H1 (cell line): Measurements from ENCODE around the gene ARHGAP10. TPM values are rescaled to one million over a fixed set of nuclear protein-coding genes. Genes with fewer than 3 reads are reported as not detected.

Experiments
- CTCF ChIA-PET: fragments of 300-600 bp; sonication (Branson Sonifier 250); formaldehyde crosslinking; loops from one replicate; lab custom pipeline; 2021; ENCODE audit not compliant: partially characterized antibody; lab: Charles Lee
- POLR2A ChIA-PET: fragments of 300-600 bp; sonication (Branson Sonifier 250); formaldehyde crosslinking; loops from one replicate; lab custom pipeline; 2021; ENCODE audit warnings: inconsistent platforms; ENCODE audit not compliant: partially characterized antibody; lab: Charles Lee
- DNase-seq, 2 experiments: peaks; one replicate each; pipeline versions ENCODE4 v3.0.0 to v3.0.0-alpha.2; 2010 to 2022; ENCODE audit warnings: low spot score in 2 of 2, low read depth in 1 of 2, mixed read lengths in 1 of 2
- FAIRE-seq: peaks from 2 replicates; lab custom pipeline; 2011; peaks lifted over from hg19 to GRCh38; lab: Jason Lieb, UNC
- H2AFZ ChIP-seq: 2 replicates; pipeline ENCODE4 v1.8.1; 2012; ENCODE audit warnings: low read length, inconsistent platforms
- H2AK5ac ChIP-seq: 2 replicates; pipeline ENCODE4 v1.6.1; 2013; ENCODE audit warnings: low read depth, low read length
- H2BK120ac ChIP-seq: replicated peaks from 2 replicates; pipeline ENCODE3; 2013; ENCODE audit warnings: low read depth, low read length, inconsistent platforms
- H2BK12ac ChIP-seq: 2 replicates; pipeline ENCODE4 v1.6.1; 2013; ENCODE audit warnings: low read depth, low read length
- H2BK15ac ChIP-seq: 2 replicates; pipeline ENCODE4 v1.6.1; 2013; ENCODE audit warnings: low read length
- H2BK20ac ChIP-seq: 2 replicates; pipeline ENCODE4 v1.6.1; 2013; ENCODE audit warnings: low read length
- H2BK5ac ChIP-seq: 2 replicates; pipeline ENCODE4 v1.6.1; 2013; ENCODE audit warnings: low read depth, low read length
- H3K14ac ChIP-seq: 2 replicates; pipeline ENCODE4 v1.6.1; 2013; ENCODE audit warnings: inconsistent platforms; ENCODE audit not compliant: insufficient read length
- H3K18ac ChIP-seq: 2 replicates; pipeline ENCODE4 v1.6.1; 2013; ENCODE audit warnings: low read length; ENCODE audit errors: extremely low read depth
- H3K23ac ChIP-seq: 2 replicates; pipeline ENCODE4 v1.6.1; 2013; ENCODE audit warnings: inconsistent platforms; ENCODE audit not compliant: insufficient read length
- H3K23me2 ChIP-seq: 2 replicates; pipeline ENCODE4 v1.6.1; 2013; ENCODE audit warnings: low read depth, low read length
- H3K27ac ChIP-seq: 2 replicates; pipeline ENCODE4 v1.6.1; 2011; ENCODE audit warnings: low read depth, low read length, inconsistent platforms
- H3K27me3 ChIP-seq, 4 experiments: replicated peaks in 1 of 4; 1 replicate in 1 of 4; 2 replicates in 3 of 4; pipeline versions ENCODE4 v1.6.1 to v1.8.1; 2011 to 2013; ENCODE audit warnings: low read length in 3 of 4, mild to moderate bottlenecking in 3 of 4, inconsistent platforms in 2 of 4, mixed read lengths in 2 of 4, moderate library complexity in 1 of 4; ENCODE audit not compliant: control insufficient read depth in 3 of 4, insufficient read depth in 3 of 4; ENCODE audit errors: extremely low read depth in 1 of 4
- H3K36me3 ChIP-seq, 4 experiments: 2 replicates each; pipeline versions ENCODE4 v1.6.1 to v1.8.1; 2011 to 2013; ENCODE audit warnings: mild to moderate bottlenecking in 4 of 4, low read length in 3 of 4, moderate library complexity in 2 of 4, control low read depth in 1 of 4, inconsistent platforms in 1 of 4; ENCODE audit not compliant: insufficient read depth in 4 of 4, control insufficient read depth in 2 of 4
- H3K4ac ChIP-seq: replicated peaks from 2 replicates; pipeline ENCODE3; 2013; ENCODE audit warnings: low read length, low read depth, mixed read lengths, inconsistent platforms; ENCODE audit not compliant: insufficient read length
- H3K4me1 ChIP-seq, 4 experiments: replicated peaks in 1 of 4; 1 replicate in 1 of 4; 2 replicates in 3 of 4; pipeline versions ENCODE4 v1.6.1 to v1.8.1; 2011 to 2013; ENCODE audit warnings: low read length in 3 of 4, inconsistent platforms in 2 of 4, mixed read lengths in 1 of 4; ENCODE audit not compliant: insufficient read depth in 4 of 4, control insufficient read depth in 3 of 4
- H3K4me2 ChIP-seq, 2 experiments: 2 replicates each; pipeline versions ENCODE4 v1.6.1 to v1.8.1; 2011 to 2013; ENCODE audit warnings: low read depth in 2 of 2, low read length in 2 of 2, control low read depth in 1 of 2, inconsistent platforms in 1 of 2, mild to moderate bottlenecking in 1 of 2; ENCODE audit not compliant: insufficient read depth in 1 of 2
- H3K4me3 ChIP-seq, 4 experiments: fragments of 200-600, 300-600 bp in 1 of 4; sonication (generic), shearing (Covaris generic), sonication (Bioruptor Twin) in 1 of 4; 2 replicates each; pipeline versions ENCODE4 v1.5.1 to v1.8.1; 2011 to 2016; ENCODE audit warnings: low read length in 4 of 4, low read depth in 3 of 4, control low read depth in 2 of 4, inconsistent platforms in 2 of 4, mild to moderate bottlenecking in 2 of 4, mixed read lengths in 1 of 4, moderate library complexity in 1 of 4; ENCODE audit not compliant: insufficient read depth in 2 of 4; ENCODE audit errors: extremely low read depth in 1 of 4
- H3K56ac ChIP-seq: replicated peaks from 2 replicates; pipeline ENCODE3; 2013; ENCODE audit warnings: low read depth, mild to moderate bottlenecking, mixed read lengths, low read length, inconsistent platforms; ENCODE audit not compliant: insufficient read length
- H3K79me1 ChIP-seq: 2 replicates; pipeline ENCODE4 v1.6.1; 2013; ENCODE audit warnings: low read depth, low read length, control low read depth
- H3K79me2 ChIP-seq, 2 experiments: 2 replicates each; pipeline versions ENCODE4 v1.6.1 to v1.8.1; 2012 to 2013; ENCODE audit warnings: low read length in 2 of 2, mild to moderate bottlenecking in 2 of 2, inconsistent platforms in 1 of 2; ENCODE audit not compliant: insufficient read depth in 2 of 2, control insufficient read depth in 1 of 2
- H3K9ac ChIP-seq, 4 experiments: replicated peaks in 1 of 4; 1 replicate in 1 of 4; 2 replicates in 3 of 4; pipeline versions ENCODE4 v1.6.1 to v1.8.1; 2011 to 2013; ENCODE audit warnings: low read depth in 3 of 4, low read length in 3 of 4, control low read depth in 2 of 4, mild to moderate bottlenecking in 2 of 4, moderate library complexity in 2 of 4, inconsistent platforms in 1 of 4; ENCODE audit errors: extremely low read depth in 1 of 4
- H3K9me3 ChIP-seq, 2 experiments: 2 replicates each; pipeline versions ENCODE4 v1.6.1 to v1.8.1; 2012 to 2013; ENCODE audit warnings: mild to moderate bottlenecking in 2 of 2, moderate library complexity in 2 of 2, control low read depth in 1 of 2, inconsistent platforms in 1 of 2, low read depth in 1 of 2, low read length in 1 of 2, mixed read lengths in 1 of 2; ENCODE audit not compliant: insufficient read depth in 2 of 2
- H4K20me1 ChIP-seq, 2 experiments: replicated peaks in 1 of 2; 2 replicates each; pipeline versions ENCODE3 to v1.8.1; 2011 to 2013; ENCODE audit warnings: inconsistent platforms in 2 of 2, low read length in 2 of 2, mild to moderate bottlenecking in 1 of 2; ENCODE audit not compliant: insufficient read depth in 2 of 2, control insufficient read depth in 1 of 2
- H4K5ac ChIP-seq: 2 replicates; pipeline ENCODE4 v1.6.1; 2013; ENCODE audit warnings: low read length, low read depth, mixed read lengths, inconsistent platforms; ENCODE audit not compliant: insufficient read length
- H4K8ac ChIP-seq: 2 replicates; pipeline ENCODE4 v1.8.0; 2013; ENCODE audit warnings: mild to moderate bottlenecking, moderate library complexity, low read length, inconsistent platforms; ENCODE audit not compliant: insufficient read depth; ENCODE audit errors: extremely low read depth
- H4K91ac ChIP-seq: replicated peaks from 2 replicates; pipeline ENCODE3; 2013; ENCODE audit warnings: low read length, mixed read lengths, inconsistent platforms; ENCODE audit not compliant: insufficient read length
- ATF2 ChIP-seq: IDR thresholded peaks from 2 replicates; pipeline ENCODE4 v1.6.1; 2012; ENCODE audit warnings: low read length, inconsistent platforms
- BRCA1 ChIP-seq: IDR thresholded peaks from 2 replicates; pipeline ENCODE4 v1.6.1; 2012; ENCODE audit warnings: low read depth, low read length, improper control_type of control experiment
- MAFK ChIP-seq: IDR thresholded peaks from 2 replicates; pipeline ENCODE4 v1.6.1; 2012; ENCODE audit warnings: low read depth, mild to moderate bottlenecking, improper control_type of control experiment, low read length
- NANOG ChIP-seq: IDR thresholded peaks from 2 replicates; pipeline ENCODE4 v1.6.1; 2011; ENCODE audit warnings: low read length, low read depth, mild to moderate bottlenecking, inconsistent platforms; ENCODE audit not compliant: insufficient read depth, poor library complexity, severe bottlenecking
- POLR2A ChIP-seq, 2 experiments: IDR thresholded peaks; 1 replicate in 1 of 2; 2 replicates in 1 of 2; pipeline ENCODE4 v1.6.1; 2011; ENCODE audit warnings: low read depth in 2 of 2, low read length in 2 of 2, mild to moderate bottlenecking in 2 of 2; ENCODE audit errors: control extremely low read depth in 1 of 2
- TAF7 ChIP-seq: optimal IDR thresholded peaks from 2 replicates; pipeline ENCODE3; 2011; ENCODE audit warnings: low read depth, mild to moderate bottlenecking, inconsistent platforms, low read length, moderate library complexity, borderline replicate concordance
- WGBS, 2 experiments: shearing (Covaris generic) in 1 of 2; methylation state at CpG; one replicate each; pipeline versions ENCODE4 v1.1.6 to v1.1.7; 2013 to 2015; ENCODE audit warnings: low lambda C conversion rate in 2 of 2, mixed read lengths in 2 of 2, inconsistent platforms in 1 of 2, low coverage in 1 of 2, missing lambda C conversion rate in 1 of 2; ENCODE audit not compliant: insufficient replicate concordance in 2 of 2, insufficient coverage in 1 of 2, insufficient read length in 1 of 2; ENCODE audit errors: extremely low coverage in 1 of 2, missing lambda C conversion rate in 1 of 2; 5-methylcytosine and 5-hydroxymethylcytosine counted together
- polyA plus RNA-seq, 7 experiments: library from polyadenylated mRNA; depleted of rRNA in 3 of 7; stranded (reverse) in 5 of 7; unstranded in 2 of 7; fragments of >200 nt in 5 of 7; fragments of 200-250 nt in 2 of 7; gene quantifications; 1 replicate in 5 of 7; 2 replicates in 1 of 7; 4 replicates in 1 of 7; pipeline versions ENCODE4 v1.2.1 to v1.2.3, GENCODE V29; 2011 to 2013; ENCODE audit warnings: missing spikeins in 2 of 7, mixed read lengths in 2 of 7
- total RNA-seq: library from RNA; stranded (reverse); fragmentation: NEBNext Ultra II Directional; extraction: Animal tissue kit (Norgen Biotek cat#: 25700); gene quantifications from 2 replicates; pipeline ENCODE4 v1.2.1, GENCODE V29; 2021

Gene ARHGAP10
- total and polyA plus RNA-seq, 2 of the 8 experiments (the other 6 are each of a cell fraction or from before 2014, with no cell fraction given): 3.7 to 6.1 TPM

GRCh38 chr4:147696866-147697265, 35.0 kb upstream of the ARHGAP10 start:
- Histone ChIP-seq H3K18ac (no peak overlapping the region), H3K14ac (no peak overlapping the region), H2BK5ac (no peak overlapping the region), H3K23ac (no peak overlapping the region), H2AFZ (no peak overlapping the region), H2BK12ac (no peak overlapping the region), H3K23me2 (no peaks in the 10 kb centered on the region), H4K5ac (no peak overlapping the region), H3K9me3 (no peaks in the 10 kb centered on the region), H3K4me2 (no peak overlapping the region), H2BK20ac (no peak overlapping the region), H3K36me3 (no peaks in the 10 kb centered on the region), H3K56ac (no peak overlapping the region), H3K4me3 (no peak overlapping the region), H3K27me3 (no peaks in the 10 kb centered on the region), H2AK5ac (no peak overlapping the region), H3K4ac (no peak overlapping the region), H4K91ac (no peak overlapping the region), H3K9ac (no peak overlapping the region), H3K79me1 (no peaks in the 10 kb centered on the region), H2BK120ac (no peak overlapping the region), H4K8ac (no peak overlapping the region), H3K79me2 (no peaks in the 10 kb centered on the region), H3K4me1 (no peaks in the 10 kb centered on the region), H4K20me1 (no peaks in the 10 kb centered on the region), H3K27ac (no peak overlapping the region), H2BK15ac (no peak overlapping the region)
- POLR2A ChIA-PET: no interaction called here
- DNase-seq (no peak), FAIRE-seq (no peak)
- 94% methylated on average over 1 of the region's 1 CpG; no CpG with 5 or more reads in 1 of the 2 experiments for WGBS, 2 experiments
- CTCF ChIA-PET: interaction anchor here (1.3 to 2.2 kb wide), 3 partner anchors 11 to 170 kb away, joined by 6 to 13 read pairs (median 11); no protein-coding TSS in a partner anchor
- TF ChIP-seq MAFK (no peak), TAF7 (no peak), NANOG (no peak), ATF2 (no peak), BRCA1 (no peak), POLR2A (IDR thresholded peaks at IDR 0.05; ENCODE audit: control extremely low read depth in 1 of 2, low read depth in 2 of 2, low read length in 2 of 2) (no peak)
